NB4 (cell line): ENCODE measurements around the gene RGS4.

ENCODE experiments used
- TF ChIP-seq, protein P1 (sequence below): IDR thresholded peaks from one replicate; pipeline ENCODE4 v1.5.1; 2012; ENCODE audit warnings: low read depth, low read length
- TF ChIP-seq, protein P2 (sequence below): IDR thresholded peaks from 2 replicates; pipeline ENCODE4 v1.6.1; 2011; ENCODE audit warnings: low read depth, low read length

DNA sequence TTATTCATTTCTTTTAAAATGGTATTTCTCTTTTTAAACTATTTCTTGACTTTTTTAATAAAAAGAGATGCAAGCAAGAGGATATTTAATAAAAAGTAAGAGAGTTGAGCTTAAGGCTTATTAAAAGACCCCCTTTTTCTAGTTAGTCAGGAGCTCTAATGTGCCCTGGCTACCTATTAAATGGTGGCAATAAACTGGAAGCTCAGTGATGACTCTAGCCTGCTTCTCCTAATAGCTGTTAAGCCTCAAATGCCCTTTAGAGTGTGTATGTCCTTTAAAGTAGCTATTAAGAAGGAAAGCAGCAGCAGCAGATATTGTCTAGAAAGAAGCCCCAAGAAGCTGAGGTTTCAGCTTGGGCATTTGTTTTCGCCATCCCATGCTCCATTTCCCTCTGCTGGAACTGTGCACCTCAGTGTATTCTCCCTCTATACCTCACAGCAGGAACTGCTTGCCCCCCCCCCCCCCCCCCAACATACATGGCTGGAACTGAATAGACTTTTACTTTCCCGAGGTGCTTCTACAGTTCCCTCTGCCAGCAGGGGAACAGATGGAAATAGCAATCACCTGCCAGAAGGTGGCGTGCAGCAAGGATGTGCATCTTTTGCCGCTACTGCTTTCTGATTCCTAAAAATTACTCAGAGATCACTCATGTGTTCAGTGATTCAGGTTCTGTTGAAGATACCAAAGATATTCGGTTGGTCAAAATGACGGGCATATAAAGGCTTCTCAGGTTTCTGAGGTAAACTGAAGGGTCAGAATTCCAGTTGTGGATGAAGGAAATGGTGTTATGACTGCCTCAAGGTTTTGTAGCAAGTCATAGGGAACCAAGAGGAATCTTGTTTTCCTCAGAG is 2.5 kb downstream of the RGS4 start:
- TF ChIP-seq, protein P1, sequence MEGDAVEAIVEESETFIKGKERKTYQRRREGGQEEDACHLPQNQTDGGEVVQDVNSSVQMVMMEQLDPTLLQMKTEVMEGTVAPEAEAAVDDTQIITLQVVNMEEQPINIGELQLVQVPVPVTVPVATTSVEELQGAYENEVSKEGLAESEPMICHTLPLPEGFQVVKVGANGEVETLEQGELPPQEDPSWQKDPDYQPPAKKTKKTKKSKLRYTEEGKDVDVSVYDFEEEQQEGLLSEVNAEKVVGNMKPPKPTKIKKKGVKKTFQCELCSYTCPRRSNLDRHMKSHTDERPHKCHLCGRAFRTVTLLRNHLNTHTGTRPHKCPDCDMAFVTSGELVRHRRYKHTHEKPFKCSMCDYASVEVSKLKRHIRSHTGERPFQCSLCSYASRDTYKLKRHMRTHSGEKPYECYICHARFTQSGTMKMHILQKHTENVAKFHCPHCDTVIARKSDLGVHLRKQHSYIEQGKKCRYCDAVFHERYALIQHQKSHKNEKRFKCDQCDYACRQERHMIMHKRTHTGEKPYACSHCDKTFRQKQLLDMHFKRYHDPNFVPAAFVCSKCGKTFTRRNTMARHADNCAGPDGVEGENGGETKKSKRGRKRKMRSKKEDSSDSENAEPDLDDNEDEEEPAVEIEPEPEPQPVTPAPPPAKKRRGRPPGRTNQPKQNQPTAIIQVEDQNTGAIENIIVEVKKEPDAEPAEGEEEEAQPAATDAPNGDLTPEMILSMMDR: peak; percentile 62
- TF ChIP-seq, protein P2, sequence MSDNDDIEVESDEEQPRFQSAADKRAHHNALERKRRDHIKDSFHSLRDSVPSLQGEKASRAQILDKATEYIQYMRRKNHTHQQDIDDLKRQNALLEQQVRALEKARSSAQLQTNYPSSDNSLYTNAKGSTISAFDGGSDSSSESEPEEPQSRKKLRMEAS: no peak
